T1000 (cell line): ENCODE results near the gene PTPRU.

Source experiments
- DNase-seq: peaks from one replicate; lab custom pipeline; 2025; ENCODE audit warnings: mixed read lengths; lab: John Stamatoyannopoulos, UW

The PTPRU gene

GRCh38 chr1:29267321-29268070, 31.2 kb downstream of the PTPRU start:
- DNase-seq = no peak

GRCh38 chr1:29269382-29269781, 33.1 kb downstream of the PTPRU start:
- no peak for DNase-seq

GRCh38 chr1:29270929-29271521, 34.7 kb downstream of the PTPRU start:
- no peak for DNase-seq

GRCh38 chr1:29271724-29272123, 35.4 kb downstream of the PTPRU start:
- peak; percentile 43 for DNase-seq

GRCh38 chr1:29272147-29272907, 36.0 kb downstream of the PTPRU start:
- no peak for DNase-seq

- DNase-seq = no peak
Observed at GRCh38 chr1:29275435-29275834, 39.1 kb downstream of the PTPRU start.

GRCh38 chr1:29278124-29278523, 41.8 kb downstream of the PTPRU start:
- DNase-seq = no peak

GRCh38 chr1:29279406-29279805, 43.1 kb downstream of the PTPRU start:
- no peak for DNase-seq

- DNase-seq = no peak
Observed at GRCh38 chr1:29279951-29280391, 43.6 kb downstream of the PTPRU start.

GRCh38 chr1:29280409-29281131, 44.2 kb downstream of the PTPRU start:
- peak; percentile 21 for DNase-seq

GRCh38 chr1:29281571-29281970, 45.2 kb downstream of the PTPRU start:
- no peak for DNase-seq

- DNase-seq = no peak
Observed at GRCh38 chr1:29282135-29282923, 46.0 kb downstream of the PTPRU start.

GRCh38 chr1:29282924-29283803, 46.8 kb downstream of the PTPRU start:
- no peak for DNase-seq

- no peak for DNase-seq
Observed at GRCh38 chr1:29283804-29284195, 47.5 kb downstream of the PTPRU start.

GRCh38 chr1:29284286-29284960, 48.1 kb downstream of the PTPRU start:
- no peak for DNase-seq

GRCh38 chr1:29284961-29285560, 48.7 kb downstream of the PTPRU start:
- no peak for DNase-seq

GRCh38 chr1:29285771-29286170, 49.4 kb downstream of the PTPRU start:
- DNase-seq = no peak

GRCh38 chr1:29286194-29286767, 50.0 kb downstream of the PTPRU start:
- DNase-seq = no peak

GRCh38 chr1:29289493-29289892, 53.2 kb downstream of the PTPRU start:
- no peak for DNase-seq
